ENCODE data around the gene SLC13A3. TPM values are rescaled to one million over a fixed set of nuclear protein-coding genes. Genes with fewer than 3 reads are reported as not detected.

The SLC13A3 gene
- total and polyA plus RNA-seq, 2 donors from 2014 or later: 31.5 to 241 TPM

DNA sequence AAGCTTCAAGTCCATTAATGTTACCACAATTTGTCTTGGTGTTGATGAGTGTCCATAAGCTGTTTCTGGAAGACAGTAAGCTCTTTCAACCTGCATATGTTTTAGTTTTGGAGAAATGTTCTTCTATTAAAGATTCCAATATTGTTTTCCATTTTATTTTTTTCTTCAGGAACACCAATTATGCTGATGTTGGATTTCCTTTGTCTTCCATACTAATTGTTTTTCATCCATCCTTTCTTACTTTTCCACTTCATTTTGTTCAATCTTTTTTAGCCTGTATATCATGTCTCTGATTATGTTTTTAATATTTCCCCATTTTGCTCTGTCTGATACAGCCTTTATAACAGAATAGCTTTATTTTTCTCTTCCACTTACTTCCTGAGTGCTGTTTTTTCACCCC lies 21.9 kb downstream of the SLC13A3 start:
- H3K27me3 ChIP-seq (ENCODE audit: control insufficient read depth, insufficient read depth, low read length): no peaks in the 10 kb centered on the region

DNA sequence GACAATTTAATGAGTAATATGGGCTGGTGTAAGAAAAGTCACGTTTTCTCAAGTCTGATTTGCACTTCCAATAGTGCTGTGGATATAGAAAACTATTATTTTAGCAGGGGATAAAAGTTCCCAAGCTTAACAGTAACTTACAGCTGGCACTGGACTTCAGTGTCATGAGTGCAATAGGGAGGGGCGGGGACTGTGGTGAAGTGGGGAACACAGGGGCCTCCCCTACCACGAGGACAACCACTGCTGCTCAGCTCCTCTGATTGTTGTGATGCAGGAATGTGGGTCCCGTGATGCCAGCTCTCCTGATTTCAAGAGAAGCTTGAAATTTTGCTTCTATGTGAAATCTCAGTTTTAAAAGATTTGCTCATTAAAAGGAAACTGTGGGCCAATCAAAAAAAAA lies 24.0 kb downstream of the SLC13A3 start:
- DNase-seq: no peak
- TF ChIP-seq, protein P1, sequence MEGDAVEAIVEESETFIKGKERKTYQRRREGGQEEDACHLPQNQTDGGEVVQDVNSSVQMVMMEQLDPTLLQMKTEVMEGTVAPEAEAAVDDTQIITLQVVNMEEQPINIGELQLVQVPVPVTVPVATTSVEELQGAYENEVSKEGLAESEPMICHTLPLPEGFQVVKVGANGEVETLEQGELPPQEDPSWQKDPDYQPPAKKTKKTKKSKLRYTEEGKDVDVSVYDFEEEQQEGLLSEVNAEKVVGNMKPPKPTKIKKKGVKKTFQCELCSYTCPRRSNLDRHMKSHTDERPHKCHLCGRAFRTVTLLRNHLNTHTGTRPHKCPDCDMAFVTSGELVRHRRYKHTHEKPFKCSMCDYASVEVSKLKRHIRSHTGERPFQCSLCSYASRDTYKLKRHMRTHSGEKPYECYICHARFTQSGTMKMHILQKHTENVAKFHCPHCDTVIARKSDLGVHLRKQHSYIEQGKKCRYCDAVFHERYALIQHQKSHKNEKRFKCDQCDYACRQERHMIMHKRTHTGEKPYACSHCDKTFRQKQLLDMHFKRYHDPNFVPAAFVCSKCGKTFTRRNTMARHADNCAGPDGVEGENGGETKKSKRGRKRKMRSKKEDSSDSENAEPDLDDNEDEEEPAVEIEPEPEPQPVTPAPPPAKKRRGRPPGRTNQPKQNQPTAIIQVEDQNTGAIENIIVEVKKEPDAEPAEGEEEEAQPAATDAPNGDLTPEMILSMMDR (IDR thresholded peaks at IDR 0.05; ENCODE audit: borderline replicate concordance, extremely low read depth, insufficient read depth): no peak
- intact Hi-C loops (cut with DNase I): no loop called here
- no peak overlapping the region for H3K4me3 ChIP-seq (ENCODE audit: low read length in 3 of 3)
- peak overlapping the region in 1 of 2 donors; percentile 56 for H3K27ac ChIP-seq (ENCODE audit: low read depth in 2 of 2, low read length in 2 of 2)
- H3K36me3 ChIP-seq (ENCODE audit: control insufficient read depth in 2 of 3, insufficient read depth in 3 of 3, low read length in 3 of 3): peaks cover 0 to 9% (median 0%) of the 10 kb centered on the region in 3 donors
- peaks cover 0 to 8% (median 0%) of the 10 kb centered on the region in 3 donors for H3K9me3 ChIP-seq (ENCODE audit: control insufficient read depth in 2 of 3, insufficient read depth in 1 of 3, low read length in 3 of 3)
- FAIRE-seq: no peak
- no peaks in the 10 kb centered on the region for H3K27me3 ChIP-seq (ENCODE audit: control insufficient read depth, insufficient read depth, low read length)
- H3K9ac ChIP-seq (ENCODE audit: low read length in 3 of 3): no peak overlapping the region
- peaks cover 0 to 25% (median 2%) of the 10 kb centered on the region in 3 donors for H3K4me1 ChIP-seq (ENCODE audit: control insufficient read depth in 2 of 3, insufficient read depth in 2 of 3, low read depth in 1 of 3, low read length in 3 of 3)

More for the DNA sequence above, 21.9 kb downstream of the SLC13A3 start:
- H3K36me3 ChIP-seq (ENCODE audit: control insufficient read depth in 2 of 3, insufficient read depth in 3 of 3, low read length in 3 of 3): peaks cover 0 to 9% (median 3%) of the 10 kb centered on the region in 3 donors
- peaks cover 0 to 43% (median 8%) of the 10 kb centered on the region in 3 donors for H3K4me1 ChIP-seq (ENCODE audit: control insufficient read depth in 2 of 3, insufficient read depth in 2 of 3, low read depth in 1 of 3, low read length in 3 of 3)
- intact Hi-C loops (cut with DNase I): no loop called here
- TF ChIP-seq, protein P1 (IDR thresholded peaks at IDR 0.05; ENCODE audit: borderline replicate concordance, extremely low read depth, insufficient read depth): no peak
- DNase-seq (no peak), FAIRE-seq (no peak)
- no peak overlapping the region for H3K9ac ChIP-seq (ENCODE audit: low read length in 3 of 3)
- H3K27ac ChIP-seq (ENCODE audit: low read depth in 2 of 2, low read length in 2 of 2): no peak overlapping the region
- no peak overlapping the region for H3K4me3 ChIP-seq (ENCODE audit: low read length in 3 of 3)
- peaks cover 0 to under 1% (median 0%) of the 10 kb centered on the region in 3 donors for H3K9me3 ChIP-seq (ENCODE audit: control insufficient read depth in 2 of 3, insufficient read depth in 1 of 3, low read length in 3 of 3)

DNA sequence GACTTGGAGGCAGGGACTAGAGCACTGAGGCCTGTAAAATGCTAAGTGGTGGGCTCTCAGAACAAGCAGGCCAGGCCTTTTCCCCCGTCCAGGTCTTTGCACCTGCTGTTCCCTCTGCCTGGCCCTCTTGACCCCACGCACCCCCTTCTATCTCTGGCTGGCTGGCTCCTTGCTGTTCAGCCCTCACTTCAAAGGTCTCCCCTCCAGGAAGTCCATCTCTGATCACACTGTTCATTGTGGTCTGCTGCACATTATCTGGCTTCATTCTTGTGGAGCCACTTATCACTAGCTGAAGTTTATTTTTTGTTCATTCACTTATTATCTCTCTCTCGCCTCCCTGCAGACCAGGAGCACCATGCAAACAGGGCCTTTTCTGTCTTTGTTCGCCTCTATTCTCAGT lies 24.5 kb downstream of the SLC13A3 start:
- FAIRE-seq (no peak), DNase-seq (no peak)
- no peak overlapping the region for H3K4me3 ChIP-seq (ENCODE audit: low read length in 3 of 3)
- no peaks in the 10 kb centered on the region for H3K27me3 ChIP-seq (ENCODE audit: control insufficient read depth, insufficient read depth, low read length)
- peaks cover 0 to 8% (median 0%) of the 10 kb centered on the region in 3 donors for H3K9me3 ChIP-seq (ENCODE audit: control insufficient read depth in 2 of 3, insufficient read depth in 1 of 3, low read length in 3 of 3)
- no peak overlapping the region for H3K9ac ChIP-seq (ENCODE audit: low read length in 3 of 3)
- H3K36me3 ChIP-seq (ENCODE audit: control insufficient read depth in 2 of 3, insufficient read depth in 3 of 3, low read length in 3 of 3): peaks cover 0 to 9% (median 0%) of the 10 kb centered on the region in 3 donors
- H3K4me1 ChIP-seq (ENCODE audit: control insufficient read depth in 2 of 3, insufficient read depth in 2 of 3, low read depth in 1 of 3, low read length in 3 of 3): peaks cover 0 to 25% (median 2%) of the 10 kb centered on the region in 3 donors
- intact Hi-C loops (cut with DNase I): no loop called here
- peak overlapping the region; percentile 27 to 56 for H3K27ac ChIP-seq (ENCODE audit: low read depth in 2 of 2, low read length in 2 of 2)
- TF ChIP-seq, protein P1 (IDR thresholded peaks at IDR 0.05; ENCODE audit: borderline replicate concordance, extremely low read depth, insufficient read depth): no peak
